Keratinocyte (primary cell): Measurements from ENCODE around the gene SUZ12. TPM values are rescaled to one million over a fixed set of nuclear protein-coding genes. Genes with fewer than 3 reads are reported as not detected.

Experiments used
- DNase-seq: peaks from one replicate; pipeline ENCODE4 v3.0.0-alpha.2; 2011; ENCODE audit warnings: low read depth, missing footprints, low spot score
- FAIRE-seq: peaks from 2 replicates; lab custom pipeline; 2011; peaks lifted over from hg19 to GRCh38; lab: Jason Lieb, UNC
- H2AFZ ChIP-seq: 2 replicates; pipeline ENCODE4 v1.6.0; 2012; ENCODE audit warnings: low read length, control low read depth, inconsistent platforms; ENCODE audit not compliant: control insufficient read depth
- H3K27ac ChIP-seq: 2 replicates; pipeline ENCODE4 v1.5.1; 2011; ENCODE audit warnings: low read length; ENCODE audit not compliant: control insufficient read depth, insufficient read depth
- H3K27me3 ChIP-seq: 3 replicates; pipeline ENCODE4 v1.6.0; 2011; ENCODE audit warnings: low read length; ENCODE audit not compliant: control insufficient read depth, insufficient read depth; ENCODE audit errors: extremely low read depth
- H3K36me3 ChIP-seq, 2 experiments: 2 replicates in 1 of 2; 3 replicates in 1 of 2; pipeline ENCODE4 v1.5.1; 2011; ENCODE audit warnings: low read length in 2 of 2, mild to moderate bottlenecking in 1 of 2; ENCODE audit not compliant: control insufficient read depth in 2 of 2, insufficient read depth in 2 of 2; ENCODE audit errors: extremely low read depth in 1 of 2
- H3K4me1 ChIP-seq: 3 replicates; pipeline ENCODE4 v1.5.1; 2011; ENCODE audit warnings: low read length; ENCODE audit not compliant: control insufficient read depth, insufficient read depth; ENCODE audit errors: extremely low read depth
- H3K4me2 ChIP-seq: 3 replicates; pipeline ENCODE4 v1.6.0; 2011; ENCODE audit warnings: low read depth, low read length; ENCODE audit not compliant: control insufficient read depth, insufficient read depth; ENCODE audit errors: extremely low read depth
- H3K4me3 ChIP-seq, 3 experiments: fragments of 200-600 bp in 1 of 3; sonication (generic) in 1 of 3; 2 replicates in 2 of 3; 3 replicates in 1 of 3; pipeline ENCODE4 v1.5.1; 2011 to 2016; ENCODE audit warnings: low read length in 3 of 3, mild to moderate bottlenecking in 3 of 3, control low read depth in 2 of 3, inconsistent platforms in 1 of 3, low read depth in 1 of 3, mixed read lengths in 1 of 3, mixed run types in 1 of 3, moderate library complexity in 1 of 3; ENCODE audit not compliant: control insufficient read depth in 2 of 3, insufficient read depth in 2 of 3; ENCODE audit errors: extremely low read depth in 1 of 3
- H3K79me2 ChIP-seq: 2 replicates; pipeline ENCODE4 v1.6.0; 2012; ENCODE audit warnings: low read length; ENCODE audit not compliant: control insufficient read depth, insufficient read depth
- H3K9ac ChIP-seq: 3 replicates; pipeline ENCODE4 v1.6.0; 2011; ENCODE audit warnings: low read length; ENCODE audit not compliant: control insufficient read depth, insufficient read depth; ENCODE audit errors: extremely low read depth
- H3K9me1 ChIP-seq: 3 replicates; pipeline ENCODE4 v1.6.0; 2011; ENCODE audit warnings: low read length; ENCODE audit not compliant: control insufficient read depth, insufficient read depth; ENCODE audit errors: extremely low read depth
- H3K9me3 ChIP-seq: 2 replicates; pipeline ENCODE4 v1.5.1; 2012; ENCODE audit warnings: low read depth, low read length; ENCODE audit not compliant: control insufficient read depth
- H4K20me1 ChIP-seq: 3 replicates; pipeline ENCODE4 v1.6.0; 2011; ENCODE audit warnings: low read length; ENCODE audit not compliant: control insufficient read depth, insufficient read depth; ENCODE audit errors: extremely low read depth
- EZH2 ChIP-seq: IDR thresholded peaks from one replicate; pipeline ENCODE4 v1.6.1; 2012; ENCODE audit warnings: inconsistent platforms, mild to moderate bottlenecking, low read length, moderate library complexity
- dilution Hi-C: fragments of 300-500 bp; cut with MboI; formaldehyde crosslinking; loops from one replicate; pipeline ENCODE4 v1.7.0; 2020; ENCODE audit warnings: low sequenced_read_pairs; ENCODE audit not compliant: extremely low pct_ligation_motif_present
- polyA plus RNA-seq, 5 experiments: library from polyadenylated mRNA; depleted of rRNA in 3 of 5; stranded (reverse) in 3 of 5; stranded (forward) in 1 of 5; unstranded in 1 of 5; fragments of >200 nt; gene quantifications; 1 replicate in 1 of 5; 2 replicates in 3 of 5; 3 replicates in 1 of 5; pipeline versions ENCODE4 v1.2.1 to v1.2.3, GENCODE V29; 2011 to 2012; ENCODE audit warnings: missing spikeins in 2 of 5, low read depth in 1 of 5, low replicate concordance in 1 of 5
- TF ChIP-seq, protein P1 (sequence below), 3 experiments: IDR thresholded peaks in 1 of 3; conservative IDR thresholded peaks in 1 of 3; optimal IDR thresholded peaks in 1 of 3; 2 replicates in 2 of 3; 3 replicates in 1 of 3; pipeline versions ENCODE3 to v1.5.1; 2011; ENCODE audit warnings: low read length in 3 of 3, mild to moderate bottlenecking in 3 of 3, moderate library complexity in 2 of 3, control low read depth in 1 of 3, inconsistent platforms in 1 of 3; ENCODE audit not compliant: insufficient read depth in 2 of 3; ENCODE audit errors: extremely low read depth in 1 of 3

Gene SUZ12
- polyA plus RNA-seq, 1 donor (not counting 4 experiments of a cell fraction or from before 2014, with no cell fraction given), result 20.8 TPM

DNA sequence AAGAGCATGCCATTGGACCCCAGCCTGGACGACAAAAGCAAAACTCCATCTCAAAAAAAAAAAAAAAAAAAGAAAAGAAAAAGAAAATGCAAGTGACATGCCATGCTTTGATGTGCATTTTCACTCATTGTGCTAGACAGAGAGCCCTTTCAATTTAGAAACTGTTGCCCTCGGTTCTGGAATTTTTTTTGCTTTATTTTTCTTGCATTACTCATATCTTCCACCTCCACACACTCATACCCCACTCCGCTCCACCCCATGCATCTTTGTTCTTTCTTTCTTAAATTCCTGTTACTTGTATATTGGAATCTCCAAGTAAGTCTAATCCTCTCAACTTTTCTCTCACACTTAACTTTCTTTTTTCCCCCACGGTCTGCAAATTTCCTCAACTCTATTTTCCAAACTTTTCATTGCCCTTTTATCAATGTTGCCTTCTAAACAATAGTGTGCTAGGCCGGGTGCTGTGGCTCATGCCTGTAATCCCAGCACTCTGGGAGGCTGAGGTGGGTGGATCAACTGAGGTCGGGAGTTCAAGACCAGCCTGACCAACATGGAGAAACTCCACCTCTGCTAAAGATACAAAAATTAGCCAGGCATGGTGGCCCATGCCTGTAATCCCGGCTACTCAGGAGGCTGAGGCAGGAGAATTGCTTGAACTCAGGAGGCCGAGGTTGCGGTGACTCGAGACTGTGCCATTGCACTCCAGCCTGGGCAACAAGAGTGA, 16.8 kb upstream of the SUZ12 start:
- no peak for FAIRE-seq

DNA sequence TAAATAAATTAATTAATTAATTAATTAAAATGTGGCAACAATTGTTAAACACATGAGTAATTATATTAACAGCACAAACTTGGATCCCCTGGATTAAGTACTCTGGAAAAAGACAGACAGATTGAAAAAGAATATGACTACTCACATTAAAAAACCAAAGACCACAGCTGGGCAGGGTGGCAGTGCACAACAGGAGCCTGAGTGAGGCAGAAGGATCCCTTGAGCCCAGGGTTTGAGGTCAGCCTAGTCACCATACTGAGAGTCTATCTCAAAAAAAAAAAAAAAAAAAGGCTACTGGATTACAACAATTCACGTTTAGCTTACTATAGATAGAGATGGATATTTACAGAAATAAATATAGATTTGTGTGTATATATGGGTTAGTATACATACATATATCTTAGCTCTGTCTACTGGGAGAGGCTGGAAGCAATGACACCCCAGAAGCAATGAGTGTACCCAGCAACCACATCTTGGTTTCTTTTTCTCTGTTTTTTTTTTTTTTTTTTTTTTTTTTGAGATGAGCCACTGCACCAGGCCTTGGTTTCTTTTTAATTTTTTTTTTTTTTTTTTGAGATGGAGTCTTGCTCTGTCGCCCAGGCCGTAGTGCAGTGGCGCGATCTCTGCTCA, 10.6 kb upstream of the SUZ12 start:
- no peaks in the 10 kb centered on the region for H3K4me1 ChIP-seq
- no peak for FAIRE-seq

More for the DNA sequence above, 16.8 kb upstream of the SUZ12 start:
- no peaks in the 10 kb centered on the region for H3K9me3 ChIP-seq
- no peak overlapping the region for H3K9ac ChIP-seq
- DNase-seq, result no peak
- no peaks in the 10 kb centered on the region for H3K27me3 ChIP-seq
- H3K79me2 ChIP-seq, result no peaks in the 10 kb centered on the region
- H4K20me1 ChIP-seq, result no peaks in the 10 kb centered on the region
- no peak for TF ChIP-seq EZH2
- TF ChIP-seq, protein P1, sequence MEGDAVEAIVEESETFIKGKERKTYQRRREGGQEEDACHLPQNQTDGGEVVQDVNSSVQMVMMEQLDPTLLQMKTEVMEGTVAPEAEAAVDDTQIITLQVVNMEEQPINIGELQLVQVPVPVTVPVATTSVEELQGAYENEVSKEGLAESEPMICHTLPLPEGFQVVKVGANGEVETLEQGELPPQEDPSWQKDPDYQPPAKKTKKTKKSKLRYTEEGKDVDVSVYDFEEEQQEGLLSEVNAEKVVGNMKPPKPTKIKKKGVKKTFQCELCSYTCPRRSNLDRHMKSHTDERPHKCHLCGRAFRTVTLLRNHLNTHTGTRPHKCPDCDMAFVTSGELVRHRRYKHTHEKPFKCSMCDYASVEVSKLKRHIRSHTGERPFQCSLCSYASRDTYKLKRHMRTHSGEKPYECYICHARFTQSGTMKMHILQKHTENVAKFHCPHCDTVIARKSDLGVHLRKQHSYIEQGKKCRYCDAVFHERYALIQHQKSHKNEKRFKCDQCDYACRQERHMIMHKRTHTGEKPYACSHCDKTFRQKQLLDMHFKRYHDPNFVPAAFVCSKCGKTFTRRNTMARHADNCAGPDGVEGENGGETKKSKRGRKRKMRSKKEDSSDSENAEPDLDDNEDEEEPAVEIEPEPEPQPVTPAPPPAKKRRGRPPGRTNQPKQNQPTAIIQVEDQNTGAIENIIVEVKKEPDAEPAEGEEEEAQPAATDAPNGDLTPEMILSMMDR (optimal IDR thresholded peaks at IDR 0.05 in 1 of 3, IDR thresholded peaks at IDR 0.05 in 1 of 3, conservative IDR thresholded peaks at IDR 0.05 in 1 of 3; ENCODE audit: extremely low read depth in 1 of 3, insufficient read depth in 2 of 3, low read length in 3 of 3), result no peak
- peaks cover 2% of the 10 kb centered on the region for H3K4me1 ChIP-seq
- no peak overlapping the region for H3K4me2 ChIP-seq
- H3K27ac ChIP-seq, result no peak overlapping the region
- dilution Hi-C loops, result no loop called here
- H3K36me3 ChIP-seq, result no peaks in the 10 kb centered on the region
- H2AFZ ChIP-seq, result no peak overlapping the region
- no peaks in the 10 kb centered on the region for H3K9me1 ChIP-seq
- no peak overlapping the region for H3K4me3 ChIP-seq

More for the DNA sequence above, 10.6 kb upstream of the SUZ12 start:
- Histone ChIP-seq H3K27me3 (no peaks in the 10 kb centered on the region), H3K9me1 (no peaks in the 10 kb centered on the region), H4K20me1 (no peaks in the 10 kb centered on the region), H3K27ac (no peak overlapping the region), H3K4me2 (no peak overlapping the region), H3K9me3 (no peaks in the 10 kb centered on the region), H3K4me3 (no peak overlapping the region), H2AFZ (no peak overlapping the region), H3K79me2 (no peaks in the 10 kb centered on the region), H3K9ac (no peak overlapping the region), H3K36me3 (no peaks in the 10 kb centered on the region)
- TF ChIP-seq EZH2, result no peak
- TF ChIP-seq, protein P1 (optimal IDR thresholded peaks at IDR 0.05 in 1 of 3, IDR thresholded peaks at IDR 0.05 in 1 of 3, conservative IDR thresholded peaks at IDR 0.05 in 1 of 3; ENCODE audit: extremely low read depth in 1 of 3, insufficient read depth in 2 of 3, low read length in 3 of 3), result no peak
- dilution Hi-C loops, result no loop called here
- no peak for DNase-seq
